Endothelial cell of umbilical vein (primary cell): Measurements from ENCODE around the gene WDR27.

Source experiments
- CTCF ChIP-seq, 2 donors: IDR thresholded peaks; 1 replicate in 1 of 2; 2 replicates in 1 of 2; pipeline ENCODE4 v1.5.1; 2011; ENCODE audit warnings: low read length in 2 of 2, mild to moderate bottlenecking in 2 of 2, moderate library complexity in 2 of 2, control low read depth in 1 of 2, inconsistent platforms in 1 of 2, low read depth in 1 of 2; ENCODE audit not compliant: insufficient read depth in 1 of 2; ENCODE audit errors: extremely low read depth in 1 of 2
- EZH2 ChIP-seq: IDR thresholded peaks from 2 replicates; pipeline ENCODE4 v1.6.1; 2012; ENCODE audit warnings: borderline replicate concordance, low read depth, mild to moderate bottlenecking, moderate library complexity, low read length, inconsistent platforms; ENCODE audit not compliant: severe bottlenecking
- GATA2 ChIP-seq: IDR thresholded peaks from 2 replicates; pipeline ENCODE4 v1.7.0; 2011; ENCODE audit warnings: low read depth, mild to moderate bottlenecking, moderate library complexity, mixed read lengths, low read length; ENCODE audit not compliant: insufficient read length, insufficient read depth
- JUN ChIP-seq: IDR thresholded peaks from 2 replicates; pipeline ENCODE4 v1.6.1; 2011; ENCODE audit warnings: borderline replicate concordance, low read depth; ENCODE audit not compliant: insufficient read length, insufficient read depth
- MYC ChIP-seq: IDR thresholded peaks from one replicate; pipeline ENCODE4 v1.6.1; 2011; ENCODE audit warnings: mild to moderate bottlenecking, low read depth, low read length
- POLR2A ChIP-seq: IDR thresholded peaks from 2 replicates; pipeline ENCODE4 v1.6.1; 2012; ENCODE audit warnings: low read depth, mild to moderate bottlenecking, control low read depth, low read length
- POLR2AphosphoS5 ChIP-seq: IDR thresholded peaks from 2 replicates; pipeline ENCODE4 v1.6.1; 2012; ENCODE audit warnings: low read depth, mild to moderate bottlenecking, control low read depth, low read length, moderate library complexity; ENCODE audit not compliant: insufficient read depth
- TF ChIP-seq, protein P1 (sequence below): IDR thresholded peaks from 2 replicates; pipeline ENCODE4 v1.6.1; 2011; ENCODE audit not compliant: insufficient read depth, insufficient read length

DNA sequence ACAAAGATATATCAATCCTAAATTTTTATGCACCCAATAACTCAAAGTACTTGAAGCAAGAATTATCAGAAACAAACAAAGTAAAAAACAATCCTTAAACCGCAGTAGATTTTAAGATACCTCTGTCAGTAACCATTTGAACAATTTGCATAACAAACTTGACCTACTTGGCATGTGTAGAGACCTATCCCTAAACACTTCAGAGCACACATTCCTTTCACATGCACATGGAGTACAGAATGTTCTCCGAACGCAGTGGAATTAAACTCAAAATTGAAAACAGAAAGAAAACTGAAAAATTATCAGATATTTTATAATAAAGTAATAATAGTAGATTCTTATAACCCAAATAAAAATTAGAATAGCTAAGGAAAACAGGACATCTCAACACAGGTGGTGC is 285.6 kb downstream of the WDR27 start:
- TF ChIP-seq CTCF (IDR thresholded peaks at IDR 0.05; ENCODE audit: extremely low read depth in 1 of 2, insufficient read depth in 1 of 2, low read depth in 1 of 2, low read length in 2 of 2) (no peak), EZH2 (no peak), POLR2A (no peak), POLR2AphosphoS5 (no peak), MYC (no peak), JUN (no peak), GATA2 (no peak)
- TF ChIP-seq, protein P1, sequence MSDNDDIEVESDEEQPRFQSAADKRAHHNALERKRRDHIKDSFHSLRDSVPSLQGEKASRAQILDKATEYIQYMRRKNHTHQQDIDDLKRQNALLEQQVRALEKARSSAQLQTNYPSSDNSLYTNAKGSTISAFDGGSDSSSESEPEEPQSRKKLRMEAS = no peak
